ENCODE measurements around the gene RGS3. TPM values are rescaled to one million over a fixed set of nuclear protein-coding genes. Genes with fewer than 3 reads are reported as not detected.

Gene RGS3
- total RNA-seq, 2 donors from 2014 or later = 25.7 to 56.1 TPM

GRCh38 chr9:113563826-113564497 lies 100.4 kb downstream of the RGS3 start:
- ATAC-seq = no peak

GRCh38 chr9:113564498-113565237 lies 101.1 kb downstream of the RGS3 start:
- Mint-ChIP-seq H3K27ac (no peak overlapping the region), H3K9me3 (no peaks in the 10 kb centered on the region), H3K36me3 (no peaks in the 10 kb centered on the region)
- no peak for ATAC-seq
- peak in 1 of 2 donors; percentile 41 for DNase-seq (ENCODE audit: low spot score in 2 of 2)

More at GRCh38 chr9:113563826-113564497, 100.4 kb downstream of the RGS3 start:
- no peaks in the 10 kb centered on the region for H3K9me3 Mint-ChIP-seq
- no peaks in the 10 kb centered on the region for H3K36me3 Mint-ChIP-seq
- H3K27ac Mint-ChIP-seq = no peak overlapping the region
- peak in 1 of 2 donors; percentile 21 for DNase-seq (ENCODE audit: low spot score in 2 of 2)

- DNase-seq (ENCODE audit: low spot score in 2 of 2) (peak in 1 of 2 donors; percentile 11), ATAC-seq (no peak)
- no peak overlapping the region for H3K27ac Mint-ChIP-seq
- no peaks in the 10 kb centered on the region for H3K36me3 Mint-ChIP-seq
- no peaks in the 10 kb centered on the region for H3K9me3 Mint-ChIP-seq
Measured at GRCh38 chr9:113566016-113566711, 102.6 kb downstream of the RGS3 start.

GRCh38 chr9:113566712-113567071 lies 103.2 kb downstream of the RGS3 start:
- ATAC-seq = no peak
- no peak overlapping the region for H3K27ac Mint-ChIP-seq

GRCh38 chr9:113567361-113568080 lies 104.0 kb downstream of the RGS3 start:
- Mint-ChIP-seq H3K27ac (no peak overlapping the region), H3K9me3 (no peaks in the 10 kb centered on the region), H3K36me3 (no peaks in the 10 kb centered on the region)
- DNase-seq (ENCODE audit: low spot score in 2 of 2) = peak in 1 of 2 donors; percentile 48
- no peak for ATAC-seq

More at GRCh38 chr9:113566712-113567071, 103.2 kb downstream of the RGS3 start:
- DNase-seq (ENCODE audit: low spot score in 2 of 2) = peak in 1 of 2 donors; percentile 51
- Mint-ChIP-seq H3K9me3 (no peaks in the 10 kb centered on the region), H3K36me3 (no peaks in the 10 kb centered on the region)

GRCh38 chr9:113568081-113568435 lies 104.5 kb downstream of the RGS3 start:
- Mint-ChIP-seq H3K27ac (no peak overlapping the region), H3K9me3 (no peaks in the 10 kb centered on the region), H3K36me3 (no peaks in the 10 kb centered on the region)
- DNase-seq (ENCODE audit: low spot score in 2 of 2) = peak in 1 of 2 donors; percentile 14
- no peak for ATAC-seq

GRCh38 chr9:113568571-113569321 lies 105.2 kb downstream of the RGS3 start:
- DNase-seq (ENCODE audit: low spot score in 2 of 2) (peak in 1 of 2 donors; percentile 14), ATAC-seq (no peak)
- Mint-ChIP-seq H3K9me3 (no peaks in the 10 kb centered on the region), H3K27ac (peak overlapping the region in 1 of 2 donors; percentile 85), H3K36me3 (no peaks in the 10 kb centered on the region)

- H3K36me3 Mint-ChIP-seq = no peaks in the 10 kb centered on the region
- ATAC-seq = no peak
Measured at GRCh38 chr9:113569472-113570060, 106.0 kb downstream of the RGS3 start.

GRCh38 chr9:113570106-113570505 lies 106.6 kb downstream of the RGS3 start:
- H3K36me3 Mint-ChIP-seq = no peaks in the 10 kb centered on the region
- H3K9me3 Mint-ChIP-seq = no peaks in the 10 kb centered on the region
- no peak overlapping the region for H3K27ac Mint-ChIP-seq
- DNase-seq (ENCODE audit: low spot score in 2 of 2) (peak in 1 of 2 donors; percentile 49), ATAC-seq (no peak)

More at GRCh38 chr9:113569472-113570060, 106.0 kb downstream of the RGS3 start:
- Mint-ChIP-seq H3K9me3 (no peaks in the 10 kb centered on the region), H3K27ac (no peak overlapping the region)
- peak in 1 of 2 donors; percentile 13 for DNase-seq (ENCODE audit: low spot score in 2 of 2)

- H3K27ac Mint-ChIP-seq = no peak overlapping the region
- ATAC-seq (no peak), DNase-seq (ENCODE audit: low spot score in 2 of 2) (peak in 1 of 2 donors; percentile 14)
- no peaks in the 10 kb centered on the region for H3K36me3 Mint-ChIP-seq
- H3K9me3 Mint-ChIP-seq = no peaks in the 10 kb centered on the region
Measured at GRCh38 chr9:113570749-113571711, 107.5 kb downstream of the RGS3 start.

GRCh38 chr9:113572076-113572861 lies 108.7 kb downstream of the RGS3 start:
- no peaks in the 10 kb centered on the region for H3K9me3 Mint-ChIP-seq

GRCh38 chr9:113573046-113573958 lies 109.8 kb downstream of the RGS3 start:
- Mint-ChIP-seq H3K9me3 (no peaks in the 10 kb centered on the region), H3K27ac (no peak overlapping the region), H3K36me3 (no peaks in the 10 kb centered on the region)
- ATAC-seq = no peak
- DNase-seq (ENCODE audit: low spot score in 2 of 2) = peak in 1 of 2 donors; percentile 38

More at GRCh38 chr9:113572076-113572861, 108.7 kb downstream of the RGS3 start:
- ATAC-seq = no peak
- Mint-ChIP-seq H3K27ac (peak overlapping the region; percentile 9 to 26), H3K36me3 (no peaks in the 10 kb centered on the region)
- DNase-seq (ENCODE audit: low spot score in 2 of 2) = peak in 1 of 2 donors; percentile 40

- H3K27ac Mint-ChIP-seq = no peak overlapping the region
- no peak for ATAC-seq
Measured at GRCh38 chr9:113573959-113574352, 110.4 kb downstream of the RGS3 start.

More at GRCh38 chr9:113573959-113574352, 110.4 kb downstream of the RGS3 start:
- no peak for DNase-seq (ENCODE audit: low spot score in 2 of 2)
- H3K36me3 Mint-ChIP-seq = no peaks in the 10 kb centered on the region
- no peaks in the 10 kb centered on the region for H3K9me3 Mint-ChIP-seq

All from activated naive CD4-positive, alpha-beta T cell treated with anti-CD3 and anti-CD28 coated beads, Interleukin-2, amount 50 U/mL, for 72 hours (primary cell).